ENCODE results near the gene CITED1.

GRCh38 chrX:72262077-72262476 lies 43.6 kb downstream of the CITED1 start:
- TF ChIP-seq CTCF (IDR thresholded peaks at IDR 0.05) (no peak), EP300 (IDR thresholded peaks at IDR 0.05) (no peak)
